Brain microvascular endothelial cell (primary cell): ENCODE results near the gene ACIN1.
"Not testable (repeated sequence)": the region's sequence is repeated elsewhere in the genome, so short reads cannot be mapped to it uniquely, and the experiment has no call there.

Source experiments
- DNase-seq: peaks from one replicate; pipeline ENCODE4 v3.0.0-alpha.2; 2020
- H3K27ac ChIP-seq: fragments of 250-450 bp; sonication (Bioruptor Pico); 2 replicates; pipeline ENCODE4 v1.5.1; 2020; ENCODE audit warnings: mild to moderate bottlenecking, moderate library complexity
- H3K27me3 ChIP-seq: fragments of 250-450 bp; sonication (Bioruptor Pico); replicated peaks from 2 replicates; pipeline ENCODE4 v1.5.1; 2020; ENCODE audit warnings: mild to moderate bottlenecking
- H3K36me3 ChIP-seq: fragments of 250-450 bp; sonication (Bioruptor Pico); replicated peaks from 2 replicates; pipeline ENCODE4 v1.5.1; 2020; ENCODE audit warnings: mild to moderate bottlenecking
- H3K4me3 ChIP-seq: 2 replicates; pipeline ENCODE4 v1.5.1; 2011; ENCODE audit warnings: low read depth, mild to moderate bottlenecking, control low read depth, low read length, moderate library complexity
- CTCF ChIP-seq: IDR thresholded peaks from 2 replicates; pipeline ENCODE4 v1.5.1; 2011; ENCODE audit warnings: low read depth, mild to moderate bottlenecking, moderate library complexity, low read length, control low read depth, inconsistent platforms; ENCODE audit errors: missing control alignments
- in situ Hi-C: cut with HindIII; loops from 2 replicates; pipeline ENCODE4 v1.10.0; 2017; ENCODE audit warnings: low sequenced_read_pairs, low pct_ligation_motif_present

The ACIN1 gene

GRCh38 chr14:23113431-23114119 lies 18.6 kb upstream of the ACIN1 start:
- no peaks in the 10 kb centered on the region for H3K36me3 ChIP-seq
- in situ Hi-C loops, result no loop called here
- DNase-seq, result no peak
- H3K27me3 ChIP-seq, result peaks cover 4% of the 10 kb centered on the region
- no peak overlapping the region for H3K27ac ChIP-seq
- no peak for TF ChIP-seq CTCF
- H3K4me3 ChIP-seq, result no peak overlapping the region

- DNase-seq, result no peak
- no peak for TF ChIP-seq CTCF
- Histone ChIP-seq H3K27me3 (peaks cover 4% of the 10 kb centered on the region), H3K4me3 (no peak overlapping the region), H3K27ac (no peak overlapping the region), H3K36me3 (no peaks in the 10 kb centered on the region)
- in situ Hi-C loops, result no loop called here
Observed at GRCh38 chr14:23112359-23113178, 17.6 kb upstream of the ACIN1 start.

- Histone ChIP-seq H3K36me3 (no peaks in the 10 kb centered on the region), H3K27ac (no peak overlapping the region), H3K4me3 (no peak overlapping the region), H3K27me3 (peaks cover 4% of the 10 kb centered on the region)
- DNase-seq, result no peak
- TF ChIP-seq CTCF, result no peak
- in situ Hi-C loops, result no loop called here
Observed at GRCh38 chr14:23110579-23111365, 15.8 kb upstream of the ACIN1 start.

- no peak overlapping the region for H3K27ac ChIP-seq
- no peaks in the 10 kb centered on the region for H3K36me3 ChIP-seq
- H3K4me3 ChIP-seq, result no peak overlapping the region
- DNase-seq, result no peak
- in situ Hi-C loops, result no loop called here
- H3K27me3 ChIP-seq, result peaks cover 4% of the 10 kb centered on the region
- no peak for TF ChIP-seq CTCF
Observed at GRCh38 chr14:23109769-23110168, 14.8 kb upstream of the ACIN1 start.

GRCh38 chr14:23108169-23108568 lies 13.2 kb upstream of the ACIN1 start:
- DNase-seq, H3K27me3 ChIP-seq, H3K27ac ChIP-seq, in situ Hi-C loops, H3K36me3 ChIP-seq, H3K4me3 ChIP-seq: not testable (repeated sequence)

- DNase-seq, H3K36me3 ChIP-seq, in situ Hi-C loops: not testable (repeated sequence)
Observed at GRCh38 chr14:23107620-23108019, 12.7 kb upstream of the ACIN1 start.

More at GRCh38 chr14:23107620-23108019, 12.7 kb upstream of the ACIN1 start:
- not testable (repeated sequence) for H3K4me3 ChIP-seq, H3K27ac ChIP-seq, H3K27me3 ChIP-seq
